PC-9 (cell line): ENCODE results near the gene SNX6. TPM values are rescaled to one million over a fixed set of nuclear protein-coding genes. Genes with fewer than 3 reads are reported as not detected.

Experiments
- BruUV-seq: library from RNA; stranded (reverse); fragments of 400-500 nt; replicated peaks from 2 replicates; lab custom pipeline; 2021; lab: Mats Ljungman, UMichigan
- CTCF ChIA-PET: fragments of 300-600 bp; sonication (Branson Sonifier 250); formaldehyde crosslinking; loops from one replicate; lab custom pipeline; 2022; ENCODE audit warnings: antibody characterized with exemption; lab: Charles Lee
- POLR2A ChIA-PET: fragments of 300-600 bp; sonication (Branson Sonifier 250); formaldehyde crosslinking; loops from one replicate; lab custom pipeline; 2022; ENCODE audit warnings: antibody characterized with exemption; ENCODE audit not compliant: unreplicated experiment; lab: Charles Lee
- DNase-seq, 2 experiments: peaks; one replicate each; pipeline versions ENCODE4 v3.0.0 to v3.0.0-alpha.2; 2015 to 2022; ENCODE audit warnings: mixed read lengths in 1 of 2
- H2AFZ ChIP-seq: fragments of 200-600 bp; sonication (generic); 2 replicates; pipeline ENCODE4 v1.8.1; 2017; ENCODE audit warnings: antibody characterized with exemption
- H3F3A ChIP-seq: fragments of 200-600 bp; sonication (generic); 2 replicates; pipeline ENCODE4 v1.8.1; 2017; ENCODE audit warnings: antibody characterized with exemption, mild to moderate bottlenecking, low read depth; ENCODE audit not compliant: insufficient read depth
- H3K27ac ChIP-seq: fragments of 200-600 bp; sonication (generic); 2 replicates; pipeline ENCODE4 v1.6.1; 2016; ENCODE audit warnings: mixed run types
- H3K27me3 ChIP-seq: fragments of 200-600 bp; sonication (generic); 2 replicates; pipeline ENCODE4 v1.6.1; 2016; ENCODE audit warnings: low read depth, mixed run types; ENCODE audit not compliant: insufficient read depth
- H3K36me3 ChIP-seq: fragments of 200-600 bp; sonication (generic); 2 replicates; pipeline ENCODE4 v1.6.1; 2016; ENCODE audit warnings: low read depth, mixed run types
- H3K4me1 ChIP-seq: fragments of 200-600 bp; sonication (generic); replicated peaks from 2 replicates; pipeline ENCODE4 v1.6.1; 2016; ENCODE audit warnings: mixed run types; ENCODE audit not compliant: insufficient read depth
- H3K4me2 ChIP-seq: fragments of 200-600 bp; sonication (generic); 2 replicates; pipeline ENCODE4 v1.6.1; 2017; ENCODE audit warnings: mixed run types
- H3K4me3 ChIP-seq: fragments of 200-600 bp; sonication (generic); 2 replicates; pipeline ENCODE4 v1.6.1; 2016; ENCODE audit warnings: mixed run types
- H3K79me2 ChIP-seq: fragments of 200-600 bp; sonication (generic); 2 replicates; pipeline ENCODE4 v1.6.1; 2017; ENCODE audit warnings: low read depth, mixed run types
- H3K9me2 ChIP-seq: fragments of 200-600 bp; sonication (generic); 2 replicates; pipeline ENCODE4 v1.8.1; 2017; ENCODE audit warnings: mild to moderate bottlenecking; ENCODE audit not compliant: insufficient read depth
- H3K9me3 ChIP-seq: fragments of 200-600 bp; sonication (generic); 2 replicates; pipeline ENCODE4 v1.8.1; 2016; ENCODE audit warnings: low read depth; ENCODE audit not compliant: insufficient read depth
- H4K20me1 ChIP-seq: fragments of 200-600 bp; sonication (generic); 2 replicates; pipeline ENCODE4 v1.8.1; 2017; ENCODE audit not compliant: insufficient read depth
- CTCF ChIP-seq: fragments of 200-600 bp; sonication (generic); conservative IDR thresholded peaks from 2 replicates; pipeline ENCODE4 v1.6.1; 2017; ENCODE audit warnings: mixed run types, antibody characterized with exemption, mild to moderate bottlenecking, moderate library complexity
- EZH2 ChIP-seq: fragments of 200-600 bp; sonication (generic); IDR thresholded peaks from 2 replicates; pipeline ENCODE4 v1.8.0; 2017; ENCODE audit warnings: antibody characterized with exemption, low read depth
- intact Hi-C: fragments of 100-400 bp; cut with micrococcal nuclease; formaldehyde crosslinking; loops from one replicate; pipeline ENCODE4 v1.10.0; 2022; ENCODE audit not compliant: unreplicated experiment
- total RNA-seq: library from RNA; stranded (reverse); gene quantifications from 2 replicates; pipeline ENCODE4 v1.2.3, GENCODE V29; 2021

SNX6 gene
- total RNA-seq, 1 experiment from 2014 or later = 51.8 TPM

- H2AFZ ChIP-seq = no peak overlapping the region
- TF ChIP-seq CTCF (no peak), EZH2 (no peak)
- ChIA-PET POLR2A (no interaction called here), CTCF (no interaction called here)
- H3F3A ChIP-seq = no peaks in the 10 kb centered on the region
- no TSS peak for BruUV-seq
- H3K4me1 ChIP-seq = peaks cover 11% of the 10 kb centered on the region
- DNase-seq = no peak
- no peaks in the 10 kb centered on the region for H3K27me3 ChIP-seq
- intact Hi-C loops = no loop called here
- no peak overlapping the region for H3K4me3 ChIP-seq
- no peak overlapping the region for H3K4me2 ChIP-seq
- H3K79me2 ChIP-seq = no peaks in the 10 kb centered on the region
- no peaks in the 10 kb centered on the region for H3K36me3 ChIP-seq
- H3K9me3 ChIP-seq = no peaks in the 10 kb centered on the region
- H4K20me1 ChIP-seq = no peaks in the 10 kb centered on the region
- H3K27ac ChIP-seq = no peak overlapping the region
- H3K9me2 ChIP-seq = no peaks in the 10 kb centered on the region
These were observed 38.2 kb upstream of the SNX6 start for GRCh38 chr14:34668111-34668510.

- Histone ChIP-seq H4K20me1 (no peaks in the 10 kb centered on the region), H3K36me3 (no peaks in the 10 kb centered on the region), H3K4me1 (peaks cover 11% of the 10 kb centered on the region), H3K27me3 (no peaks in the 10 kb centered on the region), H3K4me2 (no peak overlapping the region), H3K27ac (no peak overlapping the region), H3K9me2 (no peaks in the 10 kb centered on the region), H3K4me3 (no peak overlapping the region), H3F3A (no peaks in the 10 kb centered on the region), H3K79me2 (no peaks in the 10 kb centered on the region), H3K9me3 (no peaks in the 10 kb centered on the region), H2AFZ (no peak overlapping the region)
- no TSS peak for BruUV-seq
- ChIA-PET POLR2A (no interaction called here), CTCF (no interaction called here)
- DNase-seq = no peak
- intact Hi-C loops = no loop called here
- TF ChIP-seq EZH2 = no peak
- no peak for TF ChIP-seq CTCF
These were observed 37.1 kb upstream of the SNX6 start for GRCh38 chr14:34667007-34667406.

GRCh38 chr14:34665785-34666435 is 36.0 kb upstream of the SNX6 start:
- H3K9me3 ChIP-seq = no peaks in the 10 kb centered on the region
- no peaks in the 10 kb centered on the region for H3K79me2 ChIP-seq
- H3K9me2 ChIP-seq = no peaks in the 10 kb centered on the region
- no peak overlapping the region for H3K4me3 ChIP-seq
- POLR2A ChIA-PET = interaction anchor here (0.7 kb wide), 2 partner anchors 23 to 57 kb away, joined by 3 to 6 read pairs; no protein-coding TSS in a partner anchor
- no peak for TF ChIP-seq EZH2
- TF ChIP-seq CTCF = no peak
- no peak overlapping the region for H2AFZ ChIP-seq
- H3K4me1 ChIP-seq = peaks cover 11% of the 10 kb centered on the region
- H3K27ac ChIP-seq = no peak overlapping the region; the same call in 1 of the 2 replicates
- H3K36me3 ChIP-seq = no peaks in the 10 kb centered on the region
- no peak overlapping the region for H3K4me2 ChIP-seq
- H3K27me3 ChIP-seq = no peaks in the 10 kb centered on the region
- H4K20me1 ChIP-seq = no peaks in the 10 kb centered on the region
- no TSS peak for BruUV-seq
- DNase-seq = peak; percentile 25 to 77
- intact Hi-C loops = no loop called here
- H3F3A ChIP-seq = no peaks in the 10 kb centered on the region
- CTCF ChIA-PET = interaction anchor here (0.5 kb wide), 1 partner anchor 118 kb away, joined by 3 read pairs; no protein-coding TSS in a partner anchor
